Activated naive CD8-positive, alpha-beta T cell (primary cell): Measurements from ENCODE around the gene CELA2B.
A peak's percentile ranks its signal among the peaks of the same experiment; 100 is the strongest.
"Not testable (repeated sequence)": the region's sequence is repeated elsewhere in the genome, so short reads cannot be mapped to it uniquely, and the experiment has no call there.

Source experiments
- H3K27ac Mint-ChIP-seq: one replicate; pipeline ENCODE4 v1.8.0; 2021; ENCODE audit warnings: mixed read lengths
- H3K27me3 Mint-ChIP-seq: one replicate; pipeline ENCODE4 v1.8.0; 2021; ENCODE audit warnings: mixed read lengths
- H3K36me3 Mint-ChIP-seq: one replicate; pipeline ENCODE4 v1.8.0; 2021; ENCODE audit warnings: mixed read lengths
- H3K4me1 Mint-ChIP-seq: one replicate; pipeline ENCODE4 v1.8.0; 2021; ENCODE audit warnings: low read depth, mixed read lengths
- H3K4me3 Mint-ChIP-seq: one replicate; pipeline ENCODE4 v1.8.0; 2021; ENCODE audit warnings: mild to moderate bottlenecking, mixed read lengths
- H3K9me3 Mint-ChIP-seq: one replicate; pipeline ENCODE4 v1.8.0; 2021; ENCODE audit warnings: low read depth, mixed read lengths

Gene CELA2B

DNA sequence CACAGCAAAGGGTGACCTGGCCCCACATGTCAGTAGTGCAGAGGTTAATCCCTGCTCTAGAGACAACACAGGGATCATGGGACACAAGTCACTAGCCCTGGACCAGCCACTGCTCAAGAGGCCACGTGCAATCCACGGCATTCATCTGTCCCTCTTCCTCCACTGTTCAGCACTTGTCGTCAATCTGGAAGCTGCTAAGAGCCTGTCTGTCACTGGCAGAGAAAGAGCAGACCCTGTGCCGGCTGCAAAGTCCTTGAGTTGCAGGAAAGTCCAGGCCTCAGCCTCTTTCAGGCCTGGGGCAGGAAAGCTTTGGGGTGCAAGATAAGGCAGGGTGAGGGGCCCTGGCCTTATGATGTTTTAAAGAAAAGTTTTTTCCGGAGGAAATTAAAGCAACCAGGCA lies 16.7 kb downstream of the CELA2B start:
- H3K4me1 Mint-ChIP-seq, result no peaks in the 10 kb centered on the region
- no peak overlapping the region for H3K4me3 Mint-ChIP-seq
- H3K36me3 Mint-ChIP-seq, result peaks cover 7% of the 10 kb centered on the region
- H3K27me3 Mint-ChIP-seq, result no peaks in the 10 kb centered on the region
- no peak overlapping the region for H3K27ac Mint-ChIP-seq
- H3K9me3 Mint-ChIP-seq, result no peaks in the 10 kb centered on the region

DNA sequence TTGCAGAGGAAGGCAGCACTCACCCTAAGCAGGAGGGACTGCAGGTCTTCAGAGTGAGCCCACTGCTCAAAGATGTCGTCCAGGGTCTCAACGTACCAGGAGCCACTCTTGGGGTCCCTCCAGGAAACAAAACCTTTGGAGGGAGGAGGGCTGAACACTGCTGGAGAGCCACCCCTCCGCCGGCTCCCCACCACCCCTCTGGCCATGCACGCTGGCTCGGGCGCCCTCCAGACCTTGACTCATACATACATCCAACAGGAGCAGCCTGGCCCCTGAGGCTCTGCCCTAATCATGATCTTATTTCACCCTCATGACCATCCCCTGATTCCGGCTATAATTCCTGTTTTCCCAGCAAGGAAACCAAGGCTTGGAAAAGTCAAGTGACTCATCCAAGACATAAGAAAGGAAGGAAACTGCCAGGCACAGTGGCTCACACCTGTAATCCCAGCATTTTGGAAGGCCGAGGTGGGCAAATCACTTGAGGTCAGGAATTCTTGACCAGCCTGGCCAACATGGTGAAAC lies 18.0 kb downstream of the CELA2B start:
- H3K4me1 Mint-ChIP-seq, result no peaks in the 10 kb centered on the region
- H3K27ac Mint-ChIP-seq, result no peak overlapping the region
- no peak overlapping the region for H3K4me3 Mint-ChIP-seq
- no peaks in the 10 kb centered on the region for H3K9me3 Mint-ChIP-seq
- peaks cover 10% of the 10 kb centered on the region for H3K36me3 Mint-ChIP-seq
- H3K27me3 Mint-ChIP-seq, result no peaks in the 10 kb centered on the region

DNA sequence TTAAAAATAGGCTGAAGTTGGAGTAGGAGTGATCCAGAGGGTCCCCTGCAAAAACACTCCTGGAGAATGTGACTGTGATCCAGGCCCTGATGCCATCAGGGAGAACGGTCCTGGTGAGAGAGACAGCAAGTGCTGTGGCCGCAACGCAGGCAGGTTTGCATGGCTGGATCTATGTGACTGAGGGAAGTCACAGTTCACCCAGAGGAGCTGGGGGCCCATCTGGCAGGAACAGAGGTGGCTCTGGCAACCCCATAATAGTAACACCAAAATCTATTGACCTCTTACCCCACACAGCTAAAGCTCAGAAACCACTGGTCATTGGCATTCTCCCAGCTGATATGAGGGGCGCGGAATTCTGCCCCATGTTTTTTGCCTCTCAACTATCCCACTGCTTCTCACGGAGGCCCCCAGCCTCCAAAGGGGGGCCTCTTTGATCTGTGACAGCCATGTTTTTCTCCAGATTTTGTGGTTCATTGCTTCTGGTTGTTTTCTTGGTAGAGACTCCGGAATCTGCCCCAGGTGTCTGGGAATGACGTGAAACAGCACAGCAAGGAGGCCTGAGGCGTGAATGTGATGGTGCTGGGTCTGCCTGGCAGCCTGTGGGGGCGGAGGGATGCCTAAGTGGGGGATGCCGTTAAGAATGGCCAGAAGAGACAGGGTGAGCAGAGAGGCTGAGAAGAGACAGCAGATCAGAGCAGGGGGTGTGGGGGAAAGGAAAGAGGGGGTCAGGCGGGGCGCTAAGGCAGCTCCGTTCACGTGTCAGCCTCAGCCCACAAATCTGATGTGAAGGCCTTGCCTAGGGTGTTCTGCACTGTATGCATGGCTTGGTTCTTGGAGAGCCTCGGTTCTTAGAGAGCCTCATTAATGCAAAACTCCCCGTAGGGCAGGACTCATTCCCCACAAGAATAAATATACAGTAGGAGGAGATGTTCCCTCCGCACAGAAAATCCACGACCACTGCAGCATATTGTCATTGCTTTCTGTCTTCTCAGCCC lies 24.6 kb downstream of the CELA2B start:
- no peak overlapping the region for H3K27ac Mint-ChIP-seq
- H3K36me3 Mint-ChIP-seq, result peaks cover 4% of the 10 kb centered on the region
- no peaks in the 10 kb centered on the region for H3K27me3 Mint-ChIP-seq
- no peaks in the 10 kb centered on the region for H3K4me1 Mint-ChIP-seq
- H3K4me3 Mint-ChIP-seq, result no peak overlapping the region
- no peaks in the 10 kb centered on the region for H3K9me3 Mint-ChIP-seq

DNA sequence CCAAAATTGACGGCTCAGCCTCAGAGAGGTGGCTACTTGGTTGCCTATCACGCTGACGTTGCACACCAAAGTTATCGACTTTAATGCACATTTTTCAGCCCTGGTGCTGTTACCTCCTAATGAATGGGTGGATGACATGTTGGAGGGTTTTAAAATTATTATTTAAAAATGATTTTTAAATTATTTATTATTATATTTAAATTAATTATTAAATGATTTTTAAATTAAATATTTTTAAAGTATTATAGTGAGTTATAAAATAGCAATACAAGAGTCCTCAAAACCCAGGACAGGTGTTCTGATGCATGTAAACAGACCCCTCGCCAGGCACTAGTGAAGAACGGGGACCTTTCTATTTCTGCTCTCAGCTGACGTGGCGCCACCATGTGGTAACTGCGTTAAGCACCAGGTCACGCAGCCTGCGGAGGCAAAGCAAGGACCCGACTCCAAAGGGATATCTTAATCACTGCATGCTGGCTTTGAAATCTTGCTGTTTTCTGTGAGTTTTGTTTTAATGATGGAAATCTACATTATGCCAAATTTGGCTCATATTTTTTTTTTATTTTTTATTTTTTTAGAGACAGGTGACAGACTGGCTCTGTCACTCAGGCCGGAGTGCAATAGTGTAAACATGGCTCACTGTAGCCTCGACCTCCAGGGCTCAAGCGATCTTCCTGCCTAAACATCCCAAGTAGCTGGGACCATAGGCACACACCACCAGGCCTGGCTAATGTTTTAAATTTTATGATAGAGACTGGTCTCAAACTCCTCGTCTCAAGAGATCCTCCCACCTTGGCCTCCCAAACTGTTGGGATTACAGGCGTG lies 25.5 kb downstream of the CELA2B start:
- H3K36me3 Mint-ChIP-seq, result peaks cover 4% of the 10 kb centered on the region
- no peaks in the 10 kb centered on the region for H3K27me3 Mint-ChIP-seq
- no peak overlapping the region for H3K27ac Mint-ChIP-seq
- H3K4me1 Mint-ChIP-seq, result no peaks in the 10 kb centered on the region
- H3K9me3 Mint-ChIP-seq, result no peaks in the 10 kb centered on the region
- no peak overlapping the region for H3K4me3 Mint-ChIP-seq

DNA sequence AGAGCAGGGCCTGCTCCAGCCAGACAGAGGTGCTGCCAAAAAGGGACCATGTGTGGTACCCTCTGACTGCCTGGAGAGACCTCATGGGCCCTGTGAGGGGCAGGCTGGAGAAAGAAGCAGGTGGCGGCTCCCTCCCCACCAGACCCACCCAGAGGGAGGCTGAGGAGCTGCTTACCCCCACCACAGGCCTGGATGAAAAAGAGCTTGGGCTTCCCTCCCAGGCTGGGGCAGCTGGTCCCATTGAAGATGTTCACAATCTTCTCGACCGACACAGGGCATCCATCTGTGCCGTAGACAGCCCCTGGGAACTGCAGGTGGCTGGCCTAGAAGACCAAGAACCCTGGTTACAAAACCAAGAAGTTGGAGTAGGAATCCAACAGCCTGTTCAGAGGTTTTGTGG lies 28.5 kb downstream of the CELA2B start:
- Mint-ChIP-seq H3K27me3 (no peaks in the 10 kb centered on the region), H3K27ac (no peak overlapping the region), H3K36me3 (no peaks in the 10 kb centered on the region), H3K9me3 (no peaks in the 10 kb centered on the region), H3K4me3 (no peak overlapping the region), H3K4me1 (no peaks in the 10 kb centered on the region)

DNA sequence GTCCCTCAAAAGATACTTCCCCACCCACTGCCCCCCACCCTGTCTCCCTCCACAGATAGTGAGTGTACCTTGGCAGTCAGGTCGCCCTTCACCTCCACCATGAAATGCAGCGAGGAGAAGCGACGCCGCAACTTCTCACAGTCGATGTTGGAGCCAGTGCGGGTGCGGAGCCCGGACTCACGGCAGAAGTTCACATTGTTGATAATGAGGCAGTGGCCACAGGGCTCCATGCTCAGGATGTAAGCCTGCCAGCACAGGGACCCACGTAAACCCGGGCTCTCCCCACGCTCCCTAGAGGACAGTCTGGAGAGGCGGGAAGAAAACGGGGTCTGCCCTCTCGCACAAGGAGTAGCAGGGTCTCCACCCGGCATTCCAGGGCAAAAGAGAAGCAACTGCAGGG lies 30.9 kb downstream of the CELA2B start:
- H3K9me3 Mint-ChIP-seq, result no peaks in the 10 kb centered on the region
- no peaks in the 10 kb centered on the region for H3K27me3 Mint-ChIP-seq
- H3K27ac Mint-ChIP-seq, result no peak overlapping the region
- H3K4me3 Mint-ChIP-seq, result no peak overlapping the region
- H3K4me1 Mint-ChIP-seq, result no peaks in the 10 kb centered on the region
- peaks cover 2% of the 10 kb centered on the region for H3K36me3 Mint-ChIP-seq

DNA sequence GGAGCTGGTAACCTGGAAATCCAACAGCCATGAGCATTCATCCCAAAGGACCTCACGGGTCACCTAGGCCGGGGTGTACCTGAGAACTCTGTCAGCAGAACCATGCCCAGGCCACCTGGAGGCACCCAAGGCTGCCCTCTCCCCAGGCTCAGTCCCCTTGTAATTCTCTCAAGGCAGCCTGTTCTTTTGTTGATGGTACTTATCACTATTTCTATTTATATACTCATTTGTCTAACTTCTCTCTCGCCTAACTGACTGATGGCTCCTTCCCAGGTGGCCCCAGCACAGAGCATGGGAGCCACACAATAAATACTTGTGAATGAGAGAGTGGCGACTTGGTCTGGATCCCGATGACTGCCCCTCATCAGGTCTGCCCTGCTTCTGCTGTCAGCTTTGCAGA lies 31.4 kb downstream of the CELA2B start:
- H3K27me3 Mint-ChIP-seq, result no peaks in the 10 kb centered on the region
- no peak overlapping the region for H3K27ac Mint-ChIP-seq
- no peaks in the 10 kb centered on the region for H3K4me1 Mint-ChIP-seq
- no peaks in the 10 kb centered on the region for H3K9me3 Mint-ChIP-seq
- peaks cover 3% of the 10 kb centered on the region for H3K36me3 Mint-ChIP-seq
- H3K4me3 Mint-ChIP-seq, result no peak overlapping the region

DNA sequence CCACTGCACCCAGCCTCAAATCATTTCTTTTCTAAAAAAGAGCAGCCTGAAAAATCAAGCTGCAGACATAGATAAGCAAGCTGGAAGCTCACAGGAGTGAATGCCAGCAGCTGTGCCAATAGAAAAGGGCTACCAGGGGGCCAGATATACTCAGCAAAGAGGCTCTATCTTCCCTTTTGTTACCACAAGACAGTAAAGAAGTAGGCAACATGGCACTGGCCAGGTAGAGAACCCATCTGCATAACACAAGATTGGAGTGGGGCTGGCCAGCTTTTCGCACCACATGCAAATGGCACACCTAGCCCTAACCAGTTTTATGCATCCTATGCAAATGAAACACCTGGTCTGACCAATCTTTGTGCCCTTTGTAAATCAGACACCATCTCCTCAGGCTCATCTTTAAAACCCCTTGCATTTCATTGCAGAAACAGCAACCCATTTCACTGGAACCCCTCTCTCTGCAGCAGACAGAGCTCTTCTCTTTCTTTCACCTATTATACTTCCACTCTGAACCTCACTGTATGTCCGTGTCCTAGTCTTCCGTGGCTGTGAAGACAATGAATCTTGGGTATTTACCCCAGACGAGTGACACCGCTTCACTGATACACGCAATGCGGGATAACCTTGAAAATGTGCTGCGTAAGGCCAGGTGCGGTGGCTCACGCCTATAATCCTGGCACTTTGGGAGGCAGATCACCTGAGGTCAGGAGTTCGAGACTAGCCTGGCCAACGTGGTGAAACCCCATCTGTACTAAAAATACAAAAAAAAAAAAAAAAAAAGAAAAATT lies 33.0 kb downstream of the CELA2B start:
- no peaks in the 10 kb centered on the region for H3K9me3 Mint-ChIP-seq
- no peak overlapping the region for H3K27ac Mint-ChIP-seq
- H3K36me3 Mint-ChIP-seq, result peaks cover 5% of the 10 kb centered on the region
- H3K4me3 Mint-ChIP-seq, result no peak overlapping the region
- peaks cover under 1% of the 10 kb centered on the region for H3K4me1 Mint-ChIP-seq
- H3K27me3 Mint-ChIP-seq, result no peaks in the 10 kb centered on the region

DNA sequence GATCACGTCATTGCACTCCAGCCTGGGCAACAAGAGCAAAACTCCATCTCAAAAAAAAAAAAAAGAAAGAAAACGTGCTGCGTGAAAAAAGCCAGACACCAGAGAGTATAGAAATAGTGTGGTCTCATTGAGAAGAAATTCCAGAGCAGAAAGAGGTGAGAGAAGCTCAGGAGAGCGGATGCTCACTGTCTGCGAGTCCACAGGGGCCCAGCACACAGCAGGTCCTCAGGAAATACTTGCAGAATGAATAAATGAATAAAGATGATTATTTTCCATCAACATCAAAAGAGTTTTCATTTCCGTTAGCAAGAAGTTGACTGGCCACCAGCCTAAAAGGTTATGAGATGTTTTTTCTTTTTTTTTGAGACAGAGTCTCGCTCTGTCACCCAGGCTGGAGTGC lies 33.7 kb downstream of the CELA2B start:
- Mint-ChIP-seq H3K36me3 (peaks cover 6% of the 10 kb centered on the region), H3K27me3 (no peaks in the 10 kb centered on the region)

DNA sequence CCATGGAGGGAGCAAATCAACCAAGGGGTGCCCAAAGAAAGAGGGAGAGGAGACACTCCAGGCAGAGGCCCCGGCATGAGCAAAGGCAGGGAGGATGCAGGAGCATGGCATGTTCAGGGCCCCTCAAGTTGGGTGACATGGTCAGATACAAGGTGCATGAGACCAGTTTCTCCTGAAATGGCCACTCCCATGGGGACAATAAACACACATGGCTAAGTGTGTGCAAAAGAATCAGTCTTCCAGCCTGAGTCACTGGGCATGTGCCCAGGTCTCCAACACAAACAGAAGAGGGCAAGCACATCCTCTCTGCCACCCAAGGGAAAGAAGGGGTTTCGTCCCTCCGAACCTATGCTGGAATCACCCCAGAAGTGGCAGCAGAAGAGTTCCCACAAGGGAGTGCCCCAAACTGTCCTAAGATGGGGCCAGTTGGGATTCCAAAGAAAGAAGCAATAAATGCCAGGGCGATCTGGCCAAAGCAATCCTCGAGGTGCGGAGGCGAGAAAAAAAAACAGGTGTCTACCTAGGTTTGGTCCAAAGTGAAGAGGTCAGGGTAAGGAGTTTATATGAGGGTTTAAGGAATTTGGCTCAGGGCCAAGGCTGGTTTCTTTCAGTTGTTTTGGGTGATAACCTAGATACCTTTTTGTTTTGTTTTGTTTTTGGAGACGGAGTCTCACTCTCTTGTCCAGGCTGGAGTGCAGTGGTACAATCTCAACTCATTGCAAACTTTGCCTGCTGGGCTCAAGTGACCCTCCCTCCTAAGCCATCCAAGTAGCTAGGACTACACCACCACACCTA lies 34.9 kb downstream of the CELA2B start:
- H3K9me3 Mint-ChIP-seq, result no peaks in the 10 kb centered on the region
- no peak overlapping the region for H3K4me3 Mint-ChIP-seq
- H3K4me1 Mint-ChIP-seq, result peaks cover 12% of the 10 kb centered on the region
- H3K36me3 Mint-ChIP-seq, result peaks cover 9% of the 10 kb centered on the region
- H3K27me3 Mint-ChIP-seq, result no peaks in the 10 kb centered on the region
- no peak overlapping the region for H3K27ac Mint-ChIP-seq

More for the DNA sequence above, 33.7 kb downstream of the CELA2B start:
- Mint-ChIP-seq H3K4me3 (no peak overlapping the region), H3K27ac (no peak overlapping the region), H3K9me3 (no peaks in the 10 kb centered on the region), H3K4me1 (peaks cover 5% of the 10 kb centered on the region)

DNA sequence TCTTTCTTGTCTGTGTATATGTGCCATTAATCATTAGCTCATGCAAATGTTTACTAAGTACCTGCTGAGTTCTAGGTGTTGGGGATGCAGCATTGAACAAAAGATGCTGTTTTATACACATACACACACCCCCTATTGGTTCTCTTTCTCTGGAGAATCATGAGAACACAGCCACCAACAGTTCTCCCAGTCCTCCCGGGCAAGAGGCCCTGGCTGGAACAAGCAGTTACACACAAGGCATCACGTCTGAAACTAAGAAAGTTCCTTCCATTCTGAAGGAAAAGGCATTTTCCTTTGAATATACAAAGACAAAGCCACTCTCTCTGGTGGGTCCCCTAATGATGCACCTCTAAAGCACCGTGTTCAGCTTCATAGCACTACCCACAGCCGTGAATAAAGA lies 37.3 kb downstream of the CELA2B start:
- H3K4me3 Mint-ChIP-seq, result no peak overlapping the region
- peaks cover 16% of the 10 kb centered on the region for H3K36me3 Mint-ChIP-seq
- H3K9me3 Mint-ChIP-seq, result no peaks in the 10 kb centered on the region
- H3K27ac Mint-ChIP-seq, result no peak overlapping the region
- H3K4me1 Mint-ChIP-seq, result peaks cover 16% of the 10 kb centered on the region
- H3K27me3 Mint-ChIP-seq, result no peaks in the 10 kb centered on the region

DNA sequence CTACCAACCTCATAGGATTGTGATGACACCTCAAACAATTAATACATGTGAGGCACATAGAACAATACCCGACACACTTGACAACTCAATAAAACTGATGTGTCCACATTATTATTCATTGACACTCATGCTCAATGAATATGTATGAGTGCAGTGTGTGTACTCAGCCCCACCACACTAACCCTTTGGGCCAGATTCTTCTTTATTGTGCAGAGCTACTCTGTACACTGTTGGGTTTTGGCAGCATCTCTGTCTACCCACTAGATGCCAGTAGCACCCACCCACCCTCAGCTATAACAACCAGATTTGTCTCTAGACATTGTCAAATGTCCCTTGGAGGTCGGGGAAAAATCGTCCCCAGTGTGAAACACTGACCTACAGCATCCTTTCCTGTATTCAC lies 38.0 kb downstream of the CELA2B start:
- no peak overlapping the region for H3K4me3 Mint-ChIP-seq
- no peaks in the 10 kb centered on the region for H3K9me3 Mint-ChIP-seq
- no peak overlapping the region for H3K27ac Mint-ChIP-seq
- no peaks in the 10 kb centered on the region for H3K27me3 Mint-ChIP-seq
- H3K4me1 Mint-ChIP-seq, result peaks cover 16% of the 10 kb centered on the region
- H3K36me3 Mint-ChIP-seq, result peaks cover 16% of the 10 kb centered on the region

DNA sequence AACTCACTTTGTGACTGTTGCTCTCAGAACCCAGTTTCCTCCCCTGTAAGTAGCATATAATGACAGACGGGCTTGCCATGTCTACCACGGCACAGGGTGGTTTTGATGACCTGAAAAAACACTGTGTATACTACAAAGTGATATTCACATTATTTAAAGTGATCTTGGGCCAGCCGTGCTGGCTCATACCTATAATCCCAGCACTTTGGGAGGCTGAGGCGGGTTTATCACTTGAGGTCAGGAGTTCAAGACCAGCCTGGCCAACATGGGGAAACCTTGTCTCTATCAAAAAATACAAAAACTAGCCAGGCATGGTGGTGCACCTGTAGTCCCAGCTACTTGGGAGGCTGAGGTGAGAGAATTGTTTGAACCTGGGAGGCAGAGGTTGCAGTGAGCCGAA lies 38.7 kb downstream of the CELA2B start:
- H3K36me3 Mint-ChIP-seq, result peaks cover 16% of the 10 kb centered on the region
- not testable (repeated sequence) for H3K4me3 Mint-ChIP-seq, H3K27me3 Mint-ChIP-seq, H3K9me3 Mint-ChIP-seq
- peaks cover 16% of the 10 kb centered on the region for H3K4me1 Mint-ChIP-seq
- H3K27ac Mint-ChIP-seq, result peak overlapping the region; percentile 16
